BLaER1 treated with 17β-estradiol and CSF1 and Interleukin-3, amounts not matched to agents 10 nM and 100 nM (cell line): ENCODE data around the gene EFCAB12.
A peak's percentile ranks its signal among the peaks of the same experiment; 100 is the strongest.

ENCODE experiments used
- H3K27ac ChIP-seq, 11 experiments: shearing (Covaris generic); formaldehyde crosslinking; 2 replicates each; pipeline ENCODE4 v1.8.1; 2022
- H3K27me3 ChIP-seq, 11 experiments: shearing (Covaris generic); formaldehyde crosslinking; 2 replicates each; pipeline ENCODE4 v1.8.1; 2022
- H3K36me3 ChIP-seq, 11 experiments: shearing (Covaris generic); formaldehyde crosslinking; 2 replicates each; pipeline ENCODE4 v1.8.1; 2022
- H3K4me1 ChIP-seq, 10 experiments: shearing (Covaris generic); formaldehyde crosslinking; 2 replicates each; pipeline ENCODE4 v1.8.1; 2022
- H3K4me2 ChIP-seq, 11 experiments: shearing (Covaris generic); formaldehyde crosslinking; 2 replicates each; pipeline ENCODE4 v1.8.1; 2022
- H3K4me3 ChIP-seq, 10 experiments: shearing (Covaris generic); formaldehyde crosslinking; 2 replicates each; pipeline ENCODE4 v1.8.1; 2022
- H3K9ac ChIP-seq, 11 experiments: shearing (Covaris generic); formaldehyde crosslinking; 2 replicates each; pipeline ENCODE4 v1.8.1; 2022
- H3K9me3 ChIP-seq, 11 experiments: shearing (Covaris generic); formaldehyde crosslinking; replicated peaks in 1 of 11; 2 replicates each; pipeline ENCODE4 v1.8.1; 2022
- H4K20me1 ChIP-seq, 11 experiments: shearing (Covaris generic); formaldehyde crosslinking; 2 replicates each; pipeline ENCODE4 v1.8.1; 2022
- Cebpa-rat ChIP-seq, 11 experiments: shearing (Covaris generic); IDR thresholded peaks; 2 replicates each; pipeline ENCODE4 v1.8.1; 2022

Gene EFCAB12

DNA sequence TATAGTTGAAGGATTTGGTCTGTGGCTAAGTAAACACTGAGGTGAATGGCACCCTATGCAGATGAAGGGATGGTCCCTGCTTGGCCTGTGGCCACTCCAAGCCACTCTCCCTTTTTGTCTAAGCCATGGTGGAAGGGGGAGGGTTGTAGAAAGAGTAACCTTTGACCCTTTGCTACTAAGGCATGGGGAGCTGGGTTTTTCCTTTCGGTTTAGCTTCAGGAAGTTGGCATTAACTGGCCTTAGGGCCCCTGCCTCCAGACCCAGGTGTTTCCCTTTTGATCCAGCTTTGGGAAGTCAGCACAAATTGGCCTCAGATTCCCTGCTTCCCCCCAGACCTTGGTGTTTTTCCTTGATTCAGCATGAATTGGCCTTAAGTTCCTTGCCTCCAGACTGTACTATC is 49.5 kb downstream of the EFCAB12 start:
- no peak overlapping the region for H3K27ac ChIP-seq
- H3K9ac ChIP-seq = no peak overlapping the region
- H3K9me3 ChIP-seq = peaks cover 38 to 42% (median 40%) of the 10 kb centered on the region in 11 experiments

DNA sequence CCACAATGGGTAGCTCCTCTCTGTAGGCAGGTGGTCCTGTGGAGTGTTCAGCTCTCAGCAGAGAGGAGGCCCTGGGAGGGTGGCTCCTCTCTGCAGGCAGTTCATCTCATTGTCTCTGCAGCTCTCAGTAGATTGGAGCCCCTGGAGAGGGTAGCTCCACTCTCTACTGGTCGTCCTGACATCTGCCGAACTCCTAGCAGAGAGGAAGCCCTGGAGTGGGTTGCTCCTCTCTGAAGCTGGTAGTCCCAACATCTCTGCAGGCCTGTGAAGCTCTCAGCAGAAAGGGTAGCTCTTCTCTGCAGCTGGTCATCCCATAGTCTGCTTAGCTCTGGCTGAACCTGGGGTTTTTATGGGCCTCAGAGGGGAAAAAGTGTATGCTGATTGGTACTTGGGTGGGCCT is 50.8 kb downstream of the EFCAB12 start:
- Histone ChIP-seq H3K27ac (no peak overlapping the region), H3K4me3 (peak overlapping the region in 3 of 10 experiments; percentile 7 to 38 (median 11); a peak in 3 of 20 replicates), H3K9ac (no peak overlapping the region), H3K4me2 (no peak overlapping the region), H3K27me3 (no peaks in the 10 kb centered on the region), H3K4me1 (peaks cover 0 to 9% (median 7%) of the 10 kb centered on the region in 10 experiments; a peak in 11 of 20 replicates), H3K36me3 (peaks cover 13 to 35% (median 22%) of the 10 kb centered on the region in 11 experiments; a peak in 18 of 22 replicates), H3K9me3 (peaks cover 38 to 42% (median 40%) of the 10 kb centered on the region in 11 experiments), H4K20me1 (no peaks in the 10 kb centered on the region)
- TF ChIP-seq Cebpa-rat (IDR thresholded peaks at IDR 0.05) = no peak

More for the DNA sequence above, 49.5 kb downstream of the EFCAB12 start:
- H3K36me3 ChIP-seq = peaks cover 13 to 37% (median 22%) of the 10 kb centered on the region in 11 experiments; a peak in 18 of 22 replicates
- TF ChIP-seq Cebpa-rat (IDR thresholded peaks at IDR 0.05) = no peak
- no peak overlapping the region; a peak in 1 of 20 replicates for H3K4me3 ChIP-seq
- no peak overlapping the region for H3K4me2 ChIP-seq
- H3K27me3 ChIP-seq = no peaks in the 10 kb centered on the region
- H3K4me1 ChIP-seq = peaks cover 6 to 21% (median 11%) of the 10 kb centered on the region in 10 experiments; a peak in 15 of 20 replicates
- peaks cover 0 to 7% (median 5%) of the 10 kb centered on the region in 11 experiments; a peak in 7 of 22 replicates for H4K20me1 ChIP-seq

DNA sequence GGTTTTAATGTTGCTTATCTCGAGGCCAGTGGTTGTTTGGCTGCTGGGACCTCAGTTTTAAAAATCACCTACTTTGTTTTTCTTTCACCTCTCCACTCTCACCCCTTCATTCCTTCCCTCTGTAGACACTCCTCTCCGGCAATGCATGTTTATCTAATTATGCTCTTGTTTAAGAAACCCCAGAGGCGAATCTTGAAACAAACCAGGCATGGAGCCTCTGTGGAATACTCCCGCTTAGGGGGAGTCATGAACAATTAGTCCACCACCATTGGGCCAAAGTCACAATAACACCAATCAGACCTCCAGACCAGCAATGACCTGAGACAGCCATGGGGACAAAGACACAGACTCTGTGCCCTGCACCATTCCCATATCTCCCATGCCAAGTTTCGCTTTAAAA is 53.3 kb downstream of the EFCAB12 start:
- Histone ChIP-seq H3K4me2 (no peak overlapping the region), H3K4me1 (no peaks in the 10 kb centered on the region), H4K20me1 (no peaks in the 10 kb centered on the region), H3K9ac (no peak overlapping the region), H3K27me3 (no peaks in the 10 kb centered on the region), H3K27ac (no peak overlapping the region), H3K36me3 (peaks cover 8 to 31% (median 21%) of the 10 kb centered on the region in 11 experiments; a peak in 18 of 22 replicates), H3K4me3 (no peak overlapping the region), H3K9me3 (peaks cover 33 to 37% (median 35%) of the 10 kb centered on the region in 11 experiments)
- no peak for TF ChIP-seq Cebpa-rat (IDR thresholded peaks at IDR 0.05)

- Histone ChIP-seq H3K9ac (no peak overlapping the region), H3K27me3 (no peaks in the 10 kb centered on the region), H4K20me1 (no peaks in the 10 kb centered on the region), H3K4me3 (no peak overlapping the region), H3K4me2 (no peak overlapping the region), H3K27ac (no peak overlapping the region), H3K36me3 (no peaks in the 10 kb centered on the region), H3K9me3 (peaks cover 0 to 4% (median 0%) of the 10 kb centered on the region in 11 experiments; a peak in 4 of 22 replicates), H3K4me1 (no peaks in the 10 kb centered on the region)
- no peak for TF ChIP-seq Cebpa-rat (IDR thresholded peaks at IDR 0.05)
Measured at GRCh38 chr3:129371041-129371826, 57.2 kb downstream of the EFCAB12 start.

- no peaks in the 10 kb centered on the region for H4K20me1 ChIP-seq
- no peak overlapping the region for H3K9ac ChIP-seq
- TF ChIP-seq Cebpa-rat (IDR thresholded peaks at IDR 0.05) = no peak
Measured at GRCh38 chr3:129370248-129370964, 58.0 kb downstream of the EFCAB12 start.

DNA sequence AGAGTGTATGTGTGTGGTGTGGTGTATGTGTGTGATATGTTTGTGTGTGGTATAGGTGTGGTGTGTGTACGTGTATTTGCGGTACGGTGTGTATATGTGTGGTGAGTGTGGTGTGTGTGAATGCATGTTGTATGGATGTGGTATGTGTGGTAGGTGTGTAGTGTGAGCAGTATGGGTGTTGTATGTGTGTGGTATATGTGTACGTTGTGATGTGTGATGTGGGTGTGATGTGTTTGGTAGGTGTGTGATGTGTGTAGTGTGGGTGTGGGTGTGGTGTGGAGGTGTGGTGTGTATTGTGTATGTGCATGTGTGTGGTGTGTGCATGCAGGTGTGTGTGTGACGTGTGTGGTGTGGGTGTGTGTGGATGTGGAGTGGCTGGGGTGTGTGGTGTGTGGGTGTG is 58.7 kb downstream of the EFCAB12 start:
- Histone ChIP-seq H3K27me3 (no peaks in the 10 kb centered on the region), H3K4me1 (peaks cover 2 to 11% (median 4%) of the 10 kb centered on the region in 10 experiments; a peak in 17 of 20 replicates), H3K9ac (no peak overlapping the region), H3K4me2 (no peak overlapping the region), H3K9me3 (peaks cover 8 to 19% (median 13%) of the 10 kb centered on the region in 11 experiments; a peak in 21 of 22 replicates), H3K4me3 (no peak overlapping the region), H3K27ac (no peak overlapping the region), H3K36me3 (no peaks in the 10 kb centered on the region), H4K20me1 (no peaks in the 10 kb centered on the region)
- no peak for TF ChIP-seq Cebpa-rat (IDR thresholded peaks at IDR 0.05)

More at GRCh38 chr3:129370248-129370964, 58.0 kb downstream of the EFCAB12 start:
- H3K36me3 ChIP-seq = no peaks in the 10 kb centered on the region
- H3K4me3 ChIP-seq = no peak overlapping the region
- peaks cover 0 to 4% (median 0%) of the 10 kb centered on the region in 10 experiments; a peak in 3 of 20 replicates for H3K4me1 ChIP-seq
- no peak overlapping the region for H3K4me2 ChIP-seq
- no peaks in the 10 kb centered on the region for H3K27me3 ChIP-seq
- H3K9me3 ChIP-seq = peaks cover under 1 to 12% (median 6%) of the 10 kb centered on the region in 11 experiments; a peak in 20 of 22 replicates
- no peak overlapping the region for H3K27ac ChIP-seq

DNA sequence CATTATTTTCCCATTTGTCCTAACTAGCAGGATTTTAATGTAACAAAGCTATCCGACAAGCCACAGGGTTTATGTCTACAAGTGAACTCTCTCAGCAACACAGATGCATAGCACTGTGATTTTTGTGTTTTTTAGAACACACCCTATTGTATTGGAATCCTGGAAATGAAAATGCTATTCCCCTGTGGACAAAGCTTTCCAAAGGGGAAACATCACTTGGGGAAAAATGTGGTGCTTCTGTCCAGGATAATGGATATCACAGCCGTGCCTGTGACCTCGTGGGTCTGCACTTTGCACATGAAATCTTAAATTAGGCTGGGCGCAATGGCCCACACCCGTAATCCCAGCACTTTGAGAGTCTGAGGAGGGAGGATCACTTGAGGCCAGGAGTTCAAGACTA is 60.6 kb downstream of the EFCAB12 start:
- Histone ChIP-seq H3K9me3 (peaks cover 13 to 33% (median 25%) of the 10 kb centered on the region in 11 experiments; a peak in 21 of 22 replicates), H4K20me1 (no peaks in the 10 kb centered on the region), H3K27me3 (no peaks in the 10 kb centered on the region), H3K4me3 (no peak overlapping the region), H3K4me1 (peaks cover 6 to 16% (median 8%) of the 10 kb centered on the region in 10 experiments; a peak in 17 of 20 replicates), H3K36me3 (no peaks in the 10 kb centered on the region), H3K27ac (no peak overlapping the region), H3K9ac (no peak overlapping the region), H3K4me2 (no peak overlapping the region)
- no peak for TF ChIP-seq Cebpa-rat (IDR thresholded peaks at IDR 0.05)

DNA sequence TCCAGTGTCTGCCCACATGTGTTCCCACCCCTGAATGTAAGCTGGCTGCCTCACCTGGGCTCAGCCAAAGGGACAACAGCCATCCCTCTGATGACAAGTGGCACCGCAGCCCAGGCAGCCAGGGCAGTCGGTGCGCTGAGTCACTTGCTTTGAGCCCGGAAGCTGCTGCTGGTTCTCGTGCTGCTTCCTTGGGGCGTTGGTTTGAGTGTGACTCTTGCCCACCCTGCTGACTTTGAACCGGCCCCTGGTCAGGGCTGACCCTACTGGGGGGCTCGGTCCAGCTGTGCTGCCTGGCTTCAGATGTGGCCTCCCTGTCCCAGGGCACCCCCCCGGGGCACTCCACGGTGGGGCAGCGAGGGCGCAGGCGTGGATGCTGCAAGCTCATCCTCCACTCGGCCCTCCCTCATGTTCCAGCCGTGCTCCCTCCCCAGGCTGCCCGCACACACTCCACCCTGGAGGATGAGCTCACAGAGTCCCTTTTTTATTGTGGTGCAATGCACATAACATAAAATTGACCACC is 62.1 kb downstream of the EFCAB12 start:
- no peak for TF ChIP-seq Cebpa-rat (IDR thresholded peaks at IDR 0.05)
- no peak overlapping the region for H3K27ac ChIP-seq
- no peak overlapping the region for H3K4me3 ChIP-seq

More for the DNA sequence above, 62.1 kb downstream of the EFCAB12 start:
- Histone ChIP-seq H3K9me3 (peaks cover 13 to 33% (median 25%) of the 10 kb centered on the region in 11 experiments; a peak in 21 of 22 replicates), H3K36me3 (no peaks in the 10 kb centered on the region), H3K9ac (no peak overlapping the region), H3K4me1 (peaks cover 6 to 16% (median 8%) of the 10 kb centered on the region in 10 experiments; a peak in 17 of 20 replicates), H4K20me1 (no peaks in the 10 kb centered on the region), H3K4me2 (no peak overlapping the region), H3K27me3 (no peaks in the 10 kb centered on the region)
